Prostate gland (tissue), 2 donors: Measurements from ENCODE around the gene EVC. TPM values are rescaled to one million over a fixed set of nuclear protein-coding genes. Genes with fewer than 3 reads are reported as not detected.
"Not testable (repeated sequence)": the region's sequence is repeated elsewhere in the genome, so short reads cannot be mapped to it uniquely, and the experiment has no call there.

Source experiments
- DNase-seq: peaks from one replicate; pipeline ENCODE4 v3.0.0-alpha.2; 2019; ENCODE audit warnings: low spot score
- H3K27ac ChIP-seq, 2 donors: fragments of 200-600 bp; sonication (generic); 2 replicates each; pipeline ENCODE4 v1.5.1; 2017 to 2019
- H3K27me3 ChIP-seq: fragments of 200-600 bp; sonication (generic); replicated peaks from 2 replicates; pipeline ENCODE4 v1.5.1; 2019; ENCODE audit not compliant: insufficient read depth
- H3K36me3 ChIP-seq, 2 donors: fragments of 200-600 bp; sonication (generic); 1 replicate in 1 of 2; 2 replicates in 1 of 2; pipeline versions ENCODE4 v1.5.1 to v1.8.1; 2017 to 2019
- H3K4me1 ChIP-seq: fragments of 200-600 bp; sonication (generic); replicated peaks from 2 replicates; pipeline ENCODE4 v1.5.1; 2019
- H3K4me3 ChIP-seq, 2 donors: fragments of 200-600 bp; sonication (generic); 2 replicates each; pipeline ENCODE4 v1.5.1; 2017 to 2019
- H3K9me3 ChIP-seq: fragments of 200-600 bp; sonication (generic); 2 replicates; pipeline ENCODE4 v1.5.1; 2017
- CTCF ChIP-seq, 4 experiments: fragments of 200-600 bp in 2 of 4; fragments of 450-650 bp in 2 of 4; sonication (generic) in 2 of 4; IDR thresholded peaks; 1 replicate in 3 of 4; 2 replicates in 1 of 4; pipeline ENCODE4 v1.5.1; 2016 to 2019; ENCODE audit warnings: antibody characterized with exemption in 4 of 4, mild to moderate bottlenecking in 2 of 4, moderate library complexity in 2 of 4
- POLR2A ChIP-seq: fragments of 450-650 bp; IDR thresholded peaks from one replicate; pipeline ENCODE4 v1.6.1; 2016; ENCODE audit warnings: antibody characterized with exemption, mild to moderate bottlenecking
- POLR2AphosphoS5 ChIP-seq: sonication (generic); formaldehyde crosslinking; IDR thresholded peaks from one replicate; pipeline ENCODE4 v1.6.1; 2017; ENCODE audit warnings: antibody characterized with exemption
- WGBS: methylation state at CpG from one replicate; pipeline ENCODE4 v1.1.5; 2018; 5-methylcytosine and 5-hydroxymethylcytosine counted together
- intact Hi-C: fragments of 100-400 bp; cut with DNase I; formaldehyde crosslinking; loops from one replicate; pipeline ENCODE4 v1.14.2; 2022
- total RNA-seq, 2 donors: library from RNA; depleted of rRNA; stranded (reverse); fragments of >200 nt; gene quantifications; one replicate each; pipeline ENCODE4 v1.1.0, GENCODE V29; 2016

Gene EVC
- total RNA-seq, 2 donors from 2014 or later, result 49.0 to 55.7 TPM

GRCh38 chr4:5722328-5722727, 11.3 kb downstream of the EVC start:
- Histone ChIP-seq H3K4me3 (no peak overlapping the region), H3K27ac (no peak overlapping the region), H3K27me3 (no peaks in the 10 kb centered on the region), H3K36me3 (no peaks in the 10 kb centered on the region), H3K4me1 (no peaks in the 10 kb centered on the region), H3K9me3 (no peaks in the 10 kb centered on the region)
- WGBS, result 37% methylated on average over 4 of the region's 4 CpGs
- TF ChIP-seq POLR2A, result no peak
- TF ChIP-seq CTCF (IDR thresholded peaks at IDR 0.05), result no peak
- TF ChIP-seq POLR2AphosphoS5, result no peak
- intact Hi-C loops, result no loop called here
- DNase-seq, result no peak

- H3K4me3 ChIP-seq, result no peak overlapping the region
- DNase-seq, result no peak
- H3K4me1 ChIP-seq, result no peaks in the 10 kb centered on the region
- TF ChIP-seq CTCF (IDR thresholded peaks at IDR 0.05), result no peak
- TF ChIP-seq POLR2A, result no peak
- no peak for TF ChIP-seq POLR2AphosphoS5
- no peaks in the 10 kb centered on the region for H3K27me3 ChIP-seq
- no peak overlapping the region for H3K27ac ChIP-seq
- WGBS, result 88% methylated on average over 7 of the region's 7 CpGs
- intact Hi-C loops, result no loop called here
- no peaks in the 10 kb centered on the region for H3K36me3 ChIP-seq
- no peaks in the 10 kb centered on the region for H3K9me3 ChIP-seq
These were observed 13.4 kb downstream of the EVC start for GRCh38 chr4:5724377-5724776.

- H3K27me3 ChIP-seq, H3K27ac ChIP-seq, H3K9me3 ChIP-seq, intact Hi-C loops, H3K4me3 ChIP-seq, H3K36me3 ChIP-seq, DNase-seq, H3K4me1 ChIP-seq: not testable (repeated sequence)
- 61% methylated on average over 2 of the region's 2 CpGs for WGBS
These were observed 17.4 kb downstream of the EVC start for GRCh38 chr4:5728412-5728811.

- H3K9me3 ChIP-seq, result no peaks in the 10 kb centered on the region
- DNase-seq, result no peak
- H3K4me3 ChIP-seq, result no peak overlapping the region
- H3K27me3 ChIP-seq, result no peaks in the 10 kb centered on the region
- no peak overlapping the region for H3K27ac ChIP-seq
- WGBS, result 89% methylated on average over 10 of the region's 10 CpGs
- intact Hi-C loops, result no loop called here
- peaks cover 0 to 4% of the 10 kb centered on the region in 2 donors for H3K36me3 ChIP-seq
- TF ChIP-seq POLR2AphosphoS5 (no peak), CTCF (IDR thresholded peaks at IDR 0.05) (no peak)
- H3K4me1 ChIP-seq, result no peaks in the 10 kb centered on the region
These were observed 19.4 kb downstream of the EVC start for GRCh38 chr4:5730436-5730835.

- no peaks in the 10 kb centered on the region for H3K27me3 ChIP-seq
- no peak overlapping the region for H3K27ac ChIP-seq
- no peak for TF ChIP-seq CTCF (IDR thresholded peaks at IDR 0.05)
- no peak for TF ChIP-seq POLR2A
- TF ChIP-seq POLR2AphosphoS5, result no peak
- intact Hi-C loops, result no loop called here
- no peak overlapping the region for H3K4me3 ChIP-seq
- 90% methylated on average over 30 of the region's 30 CpGs for WGBS
- H3K4me1 ChIP-seq, result no peaks in the 10 kb centered on the region
- DNase-seq, result no peak
- H3K9me3 ChIP-seq, result no peaks in the 10 kb centered on the region
- H3K36me3 ChIP-seq, result peaks cover 0 to 4% of the 10 kb centered on the region in 2 donors
These were observed 20.3 kb downstream of the EVC start for GRCh38 chr4:5730993-5731990.
